ENCODE measurements around the gene TTI1. TPM values are rescaled to one million over a fixed set of nuclear protein-coding genes. Genes with fewer than 3 reads are reported as not detected.
"Not testable (repeated sequence)": the region's sequence is repeated elsewhere in the genome, so short reads cannot be mapped to it uniquely, and the experiment has no call there.

The TTI1 gene
- total and polyA plus RNA-seq, 5 experiments from 2014 or later, result 10.0 to 27.1 (median 15.3) TPM

DNA sequence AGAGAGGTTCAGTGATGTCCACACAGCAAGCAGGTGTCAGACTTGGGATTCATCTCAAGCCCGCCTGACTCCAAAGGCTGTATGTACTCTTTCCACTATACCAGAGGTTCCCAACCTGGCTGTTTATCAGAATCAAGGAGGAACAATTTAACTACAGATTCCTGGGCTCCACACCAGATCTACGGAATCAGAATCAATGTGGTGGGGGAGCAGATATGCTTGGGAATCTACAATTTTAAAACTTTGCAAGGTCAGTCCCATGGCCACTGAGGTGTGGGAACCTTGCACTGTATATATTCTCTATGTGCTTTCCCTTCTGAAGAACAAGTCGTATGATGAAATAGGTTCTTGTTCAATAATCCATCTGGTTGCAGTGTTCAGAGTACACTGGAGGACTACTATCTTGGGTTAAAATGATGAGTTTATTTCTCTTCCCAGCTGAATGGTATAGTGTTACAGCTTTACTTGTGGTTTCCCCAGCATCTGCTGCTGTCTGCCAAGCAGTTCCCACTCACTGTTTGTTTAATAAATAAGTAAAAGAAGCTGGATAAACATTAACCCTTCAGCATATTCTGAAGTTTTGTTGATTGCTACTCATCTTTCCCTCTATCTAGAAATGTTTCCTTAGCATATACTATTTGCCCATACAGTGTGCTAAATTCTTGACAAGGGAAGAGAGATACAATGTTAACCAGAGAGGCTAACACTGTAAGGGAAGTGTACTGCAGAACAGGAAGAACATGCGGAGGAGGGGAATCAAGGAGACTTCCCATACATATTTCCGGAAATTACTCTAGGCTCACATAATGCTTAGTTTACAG, 9.9 kb downstream of the TTI1 start:
- Mint-ChIP-seq H3K9me3 (peaks cover 0 to 6% (median 1%) of the 10 kb centered on the region in 9 donors), H3K4me1 (peaks cover 27 to 58% (median 52%) of the 10 kb centered on the region in 4 donors), H3K36me3 (peaks cover 13 to 39% (median 19%) of the 10 kb centered on the region in 3 donors), H3K27me3 (no peaks in the 10 kb centered on the region), H3K4me3 (no peak overlapping the region), H3K27ac (peak overlapping the region in 1 of 10 donors; percentile 6)
- DNase-seq (no peak), ATAC-seq (no peak)
- POLR2A ChIA-PET, result no interaction called here

DNA sequence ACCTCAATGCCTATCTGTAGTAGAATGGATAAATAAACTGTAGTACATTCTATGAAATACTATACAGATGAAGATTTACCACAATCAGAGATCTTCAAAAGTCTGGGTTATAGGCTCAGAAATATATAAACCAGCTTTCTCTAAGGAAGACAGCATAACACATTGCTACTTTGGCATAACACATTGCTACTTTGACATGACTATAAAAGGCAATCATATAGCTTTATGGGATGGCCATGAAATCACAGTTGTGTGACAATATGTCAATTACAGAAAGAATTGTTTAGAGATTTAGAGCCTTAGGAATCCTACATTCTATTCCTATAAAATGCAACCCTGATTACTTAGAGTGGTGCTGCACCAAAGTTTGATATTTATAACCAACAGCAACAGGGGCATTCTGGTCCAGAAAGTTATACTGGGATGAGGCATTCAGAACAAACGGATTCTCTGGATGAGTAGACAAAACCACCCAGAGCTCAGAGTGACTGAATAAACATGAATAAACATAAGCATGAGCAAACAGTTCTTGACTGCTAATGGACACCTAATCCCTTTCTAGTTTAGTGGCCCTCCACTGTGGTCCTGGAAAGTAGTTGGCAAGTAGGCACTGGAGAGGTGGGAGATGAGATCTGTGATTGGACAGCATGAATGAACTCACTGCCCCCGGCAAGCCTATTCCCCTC, 12.0 kb downstream of the TTI1 start:
- Mint-ChIP-seq H3K27me3 (no peaks in the 10 kb centered on the region), H3K27ac (peak overlapping the region in 3 of 10 donors; percentile 3 to 82 (median 43)), H3K4me1 (peaks cover 19 to 59% (median 42%) of the 10 kb centered on the region in 4 donors), H3K36me3 (peaks cover 27 to 50% (median 38%) of the 10 kb centered on the region in 3 donors), H3K9me3 (peaks cover 0 to 17% (median 6%) of the 10 kb centered on the region in 9 donors), H3K4me3 (no peak overlapping the region)
- DNase-seq (no peak), ATAC-seq (no peak)
- POLR2A ChIA-PET, result interaction anchor here (0.6 kb wide), 2 partner anchors 42 to 1152 kb away, joined by 3 read pairs; no protein-coding TSS in a partner anchor

DNA sequence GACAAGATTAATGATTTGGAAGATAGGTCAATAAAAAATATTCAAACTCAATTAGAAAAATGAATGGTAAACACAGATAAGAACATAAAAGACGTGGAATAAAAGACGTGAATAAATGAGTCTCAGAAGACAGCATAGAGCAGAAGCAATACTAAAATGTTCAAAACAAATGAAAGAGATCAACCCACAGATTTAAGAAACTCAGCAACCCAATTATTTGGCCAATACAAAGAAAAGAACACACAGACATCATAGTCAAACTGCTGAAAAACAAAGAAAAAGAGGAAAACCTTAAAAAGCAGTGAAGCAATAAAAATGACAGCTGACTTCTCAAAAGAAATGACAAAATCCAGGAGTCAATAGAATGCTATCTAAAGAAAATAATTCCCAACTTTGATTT, 14.9 kb downstream of the TTI1 start:
- ATAC-seq (no peak), DNase-seq (no peak)
- no peak overlapping the region for H3K4me3 Mint-ChIP-seq
- H3K4me1 Mint-ChIP-seq, result peaks cover 20 to 43% (median 29%) of the 10 kb centered on the region in 4 donors
- H3K27me3 Mint-ChIP-seq, result no peaks in the 10 kb centered on the region
- H3K9me3 Mint-ChIP-seq, result peaks cover 0 to 17% (median 6%) of the 10 kb centered on the region in 9 donors
- H3K27ac Mint-ChIP-seq, result no peak overlapping the region
- POLR2A ChIA-PET, result no interaction called here
- peaks cover 27 to 62% (median 47%) of the 10 kb centered on the region in 3 donors for H3K36me3 Mint-ChIP-seq

DNA sequence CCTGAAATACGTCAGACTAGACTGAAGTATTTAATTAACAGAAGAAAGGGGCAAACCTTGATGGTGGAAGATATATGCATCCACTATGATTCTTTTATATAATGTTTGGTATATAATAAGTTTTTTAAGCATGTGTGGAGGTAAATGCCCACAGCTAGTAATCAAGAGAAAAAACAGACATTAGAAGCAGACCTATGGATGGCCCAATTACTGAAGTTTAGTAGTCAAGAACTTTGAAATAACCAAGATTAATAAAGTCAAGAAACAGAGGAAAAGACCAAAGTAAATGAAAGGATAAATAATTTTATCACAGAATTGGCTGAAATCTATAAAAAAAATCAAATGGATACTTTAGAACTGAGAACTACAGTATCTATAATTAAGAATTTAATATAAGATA, 15.3 kb downstream of the TTI1 start:
- H3K9me3 Mint-ChIP-seq, result peaks cover 0 to 17% (median 6%) of the 10 kb centered on the region in 9 donors
- peaks cover 27 to 66% (median 51%) of the 10 kb centered on the region in 3 donors for H3K36me3 Mint-ChIP-seq
- no peaks in the 10 kb centered on the region for H3K27me3 Mint-ChIP-seq
- H3K4me1 Mint-ChIP-seq, result peaks cover 20 to 42% (median 28%) of the 10 kb centered on the region in 4 donors
- H3K27ac Mint-ChIP-seq, result no peak overlapping the region
- POLR2A ChIA-PET, result no interaction called here
- no peak overlapping the region for H3K4me3 Mint-ChIP-seq
- no peak for DNase-seq
- no peak for ATAC-seq

DNA sequence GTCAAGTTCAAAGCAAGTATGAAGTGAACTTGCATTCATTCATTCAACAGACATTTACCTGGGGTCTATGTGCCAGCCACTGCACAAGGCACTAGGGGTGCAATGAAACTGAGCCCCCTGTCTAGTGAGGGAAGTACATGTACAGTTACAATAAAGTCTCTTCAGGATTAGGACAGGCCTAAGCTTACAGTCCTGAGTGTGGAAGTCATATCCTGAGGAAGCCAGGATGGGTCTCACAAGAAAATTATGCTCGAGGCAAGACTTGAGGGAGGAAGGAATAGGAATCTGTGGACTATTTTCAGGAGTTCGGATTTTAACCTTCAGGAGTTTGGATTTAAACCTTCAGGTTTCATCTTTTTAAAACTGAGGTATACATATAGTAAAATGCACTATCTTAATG, 19.4 kb downstream of the TTI1 start:
- H3K4me3 Mint-ChIP-seq, result no peak overlapping the region
- H3K27ac Mint-ChIP-seq, result peak overlapping the region in 2 of 10 donors; percentile 27 to 35
- H3K36me3 Mint-ChIP-seq, result peaks cover 27 to 83% (median 55%) of the 10 kb centered on the region in 3 donors
- peaks cover 2 to 19% (median 15%) of the 10 kb centered on the region in 4 donors for H3K4me1 Mint-ChIP-seq
- no peaks in the 10 kb centered on the region for H3K27me3 Mint-ChIP-seq
- ATAC-seq (no peak), DNase-seq (no peak)
- peaks cover 0 to 17% (median 4%) of the 10 kb centered on the region in 9 donors for H3K9me3 Mint-ChIP-seq
- POLR2A ChIA-PET, result no interaction called here

DNA sequence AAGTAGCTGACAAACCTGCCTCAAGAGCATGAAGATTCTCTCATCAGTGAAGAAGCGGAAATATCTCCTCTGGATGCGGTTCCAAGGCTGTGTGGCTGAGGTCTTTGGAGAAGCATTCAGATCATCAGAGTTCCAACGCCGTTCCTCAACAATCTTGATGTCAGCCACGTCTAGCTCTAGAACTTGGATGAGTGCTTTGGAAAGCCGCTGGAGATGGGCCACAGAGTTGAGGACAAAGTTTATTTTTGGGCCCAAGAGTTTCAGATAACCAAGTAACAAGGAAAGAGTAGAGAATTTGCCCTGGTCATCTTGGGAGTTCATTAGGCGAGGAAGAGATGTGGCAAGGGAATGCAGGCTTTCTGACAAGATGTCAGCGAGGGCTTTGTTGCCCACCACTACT, 20.9 kb downstream of the TTI1 start:
- POLR2A ChIA-PET, result no interaction called here
- DNase-seq (no peak), ATAC-seq (no peak)
- H3K4me3 Mint-ChIP-seq, result no peak overlapping the region
- H3K4me1 Mint-ChIP-seq, result peaks cover 2 to 18% (median 16%) of the 10 kb centered on the region in 4 donors
- H3K36me3 Mint-ChIP-seq, result peaks cover 13 to 78% (median 45%) of the 10 kb centered on the region in 3 donors
- H3K9me3 Mint-ChIP-seq, result peaks cover 0 to 4% (median 0%) of the 10 kb centered on the region in 9 donors
- no peaks in the 10 kb centered on the region for H3K27me3 Mint-ChIP-seq
- H3K27ac Mint-ChIP-seq, result no peak overlapping the region

DNA sequence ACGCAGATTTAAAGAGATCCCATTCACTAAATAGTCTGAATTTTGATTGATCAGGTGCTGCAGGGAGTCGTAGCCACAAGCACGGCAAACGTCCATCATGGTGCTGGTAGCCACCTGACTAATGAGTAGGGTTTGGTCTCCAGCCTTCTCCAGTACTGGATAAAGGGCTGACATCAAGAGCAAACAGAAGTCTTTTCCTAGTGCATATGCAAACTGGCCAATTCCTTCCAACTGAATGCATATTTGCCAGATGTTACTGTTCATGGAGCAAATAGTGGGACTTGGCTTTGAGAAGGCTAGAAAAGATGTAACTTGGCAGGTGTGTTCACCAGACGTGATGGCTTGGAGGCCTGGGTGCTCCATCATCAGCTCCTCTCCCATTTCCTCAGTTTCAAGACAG, 21.6 kb downstream of the TTI1 start:
- Mint-ChIP-seq H3K27me3 (no peaks in the 10 kb centered on the region), H3K36me3 (peaks cover 9 to 78% (median 38%) of the 10 kb centered on the region in 3 donors), H3K4me3 (no peak overlapping the region), H3K4me1 (peaks cover 2 to 17% (median 14%) of the 10 kb centered on the region in 4 donors), H3K27ac (no peak overlapping the region), H3K9me3 (no peaks in the 10 kb centered on the region)
- DNase-seq (no peak), ATAC-seq (no peak)
- POLR2A ChIA-PET, result no interaction called here

DNA sequence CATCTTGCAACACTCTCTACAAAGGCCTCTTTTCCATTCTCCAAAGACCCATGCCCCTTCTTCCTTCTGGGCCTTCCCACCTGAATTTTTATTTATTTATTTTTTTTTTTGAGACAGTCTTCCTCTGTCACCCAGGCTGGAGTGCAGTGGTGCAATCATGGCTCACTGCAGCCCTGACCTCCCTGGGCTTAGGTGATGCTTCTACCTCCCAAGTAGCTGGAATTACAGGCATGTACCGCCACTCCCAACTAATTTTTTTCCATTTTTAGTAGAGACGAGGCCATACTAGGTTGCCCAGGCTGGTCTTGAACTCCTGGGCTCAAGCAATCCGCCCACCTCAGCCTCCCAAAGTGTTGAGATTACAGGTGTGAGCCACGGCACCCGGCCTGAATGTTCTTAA, 23.8 kb downstream of the TTI1 start:
- POLR2A ChIA-PET, result interaction anchor here (0.6 kb wide), 1 partner anchor 12 kb away, joined by 3 read pairs; no protein-coding TSS in a partner anchor
- not testable (repeated sequence) for DNase-seq, H3K4me3 Mint-ChIP-seq, H3K27me3 Mint-ChIP-seq, ATAC-seq, H3K9me3 Mint-ChIP-seq
- Mint-ChIP-seq H3K4me1 (peaks cover 2 to 12% (median 8%) of the 10 kb centered on the region in 4 donors), H3K36me3 (peaks cover 15 to 80% (median 27%) of the 10 kb centered on the region in 3 donors), H3K27ac (peak overlapping the region in 1 of 10 donors; percentile 27)

DNA sequence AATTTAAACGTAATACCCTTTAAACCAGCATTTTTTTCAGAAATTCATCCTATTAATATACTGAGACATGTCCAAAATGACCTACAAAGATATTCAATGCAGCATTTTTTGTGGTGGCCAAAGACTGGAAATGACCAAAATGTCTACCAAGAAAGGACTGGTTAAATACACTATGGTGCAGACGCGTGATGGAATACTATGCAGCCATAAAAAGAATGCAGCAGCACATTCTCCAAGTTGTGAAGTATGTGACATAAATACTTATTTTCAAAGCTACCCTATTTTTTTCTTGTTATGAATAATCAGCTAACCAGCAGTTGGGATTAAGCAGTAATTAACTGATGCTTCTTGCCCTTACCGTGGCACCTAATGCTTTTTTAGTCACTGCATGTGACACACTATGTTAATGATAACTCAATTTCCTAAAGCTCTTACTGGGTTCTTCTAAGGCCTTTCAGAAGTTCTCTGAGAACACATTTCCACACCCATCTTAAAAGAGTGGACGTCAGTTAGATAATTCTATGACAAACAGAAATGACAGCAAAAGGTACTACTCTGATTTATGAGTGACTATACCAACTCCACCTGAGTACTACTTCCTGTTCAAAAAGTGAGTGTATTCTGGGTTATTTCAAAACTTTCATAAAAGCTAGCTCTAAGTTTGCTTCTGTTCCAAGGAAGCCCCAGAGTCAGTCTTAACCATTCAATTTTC, 24.9 kb downstream of the TTI1 start:
- Mint-ChIP-seq H3K27ac (peak overlapping the region in 1 of 10 donors; percentile 57), H3K4me1 (peaks cover 0 to 9% (median 5%) of the 10 kb centered on the region in 4 donors), H3K27me3 (no peaks in the 10 kb centered on the region), H3K36me3 (peaks cover 15 to 80% (median 26%) of the 10 kb centered on the region in 3 donors), H3K9me3 (no peaks in the 10 kb centered on the region), H3K4me3 (no peak overlapping the region)
- ATAC-seq (no peak), DNase-seq (no peak)
- POLR2A ChIA-PET, result no interaction called here

DNA sequence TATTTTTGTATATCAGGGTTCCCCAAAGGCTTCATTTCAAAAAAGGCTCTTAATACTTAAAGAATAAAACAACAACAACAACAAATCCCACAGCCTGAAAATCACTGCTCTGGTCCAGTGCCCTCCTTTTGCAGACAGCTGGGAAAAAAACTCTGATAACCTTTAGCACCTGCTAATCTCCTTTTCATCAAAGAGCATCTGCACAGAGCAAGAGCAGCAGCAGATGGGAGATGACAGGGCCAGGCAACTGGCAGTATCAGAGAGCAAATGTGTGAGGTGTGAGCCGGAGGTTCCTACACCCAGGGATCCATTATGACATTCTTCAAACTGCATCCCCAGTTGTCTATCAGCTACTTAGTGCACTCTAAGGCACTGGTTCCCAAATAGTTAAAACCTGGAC, 25.7 kb downstream of the TTI1 start:
- POLR2A ChIA-PET, result no interaction called here

DNA sequence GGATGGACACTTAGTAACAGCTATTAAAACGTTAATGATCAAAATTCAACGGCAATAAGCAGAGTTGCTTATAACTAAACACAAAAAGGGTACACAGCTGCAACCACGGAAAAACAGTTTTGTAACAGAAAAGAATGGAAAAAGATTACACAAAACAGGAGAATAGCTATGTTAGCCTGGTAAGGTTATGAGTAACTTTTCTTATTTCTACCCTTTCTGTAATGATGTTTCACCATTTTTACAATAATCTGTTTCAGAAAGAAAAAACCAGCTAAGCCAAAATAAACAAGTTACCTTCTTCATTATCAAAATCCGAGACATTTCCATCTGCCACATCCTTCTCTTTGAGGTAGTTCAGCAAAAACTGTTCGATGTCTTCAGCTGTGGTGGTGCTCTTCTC, 27.4 kb downstream of the TTI1 start:
- no peaks in the 10 kb centered on the region for H3K27me3 Mint-ChIP-seq
- H3K9me3 Mint-ChIP-seq, result no peaks in the 10 kb centered on the region
- no peak overlapping the region for H3K4me3 Mint-ChIP-seq
- DNase-seq (no peak), ATAC-seq (no peak)
- H3K4me1 Mint-ChIP-seq, result peaks cover 6 to 17% (median 12%) of the 10 kb centered on the region in 4 donors
- no peak overlapping the region for H3K27ac Mint-ChIP-seq
- POLR2A ChIA-PET, result interaction anchor here (0.6 kb wide), 1 partner anchor 33 kb away, joined by 3 read pairs; no protein-coding TSS in a partner anchor
- peaks cover 11 to 77% (median 17%) of the 10 kb centered on the region in 3 donors for H3K36me3 Mint-ChIP-seq

More for the DNA sequence above, 25.7 kb downstream of the TTI1 start:
- peaks cover under 1 to 9% (median 6%) of the 10 kb centered on the region in 4 donors for H3K4me1 Mint-ChIP-seq
- DNase-seq (no peak), ATAC-seq (no peak)
- H3K36me3 Mint-ChIP-seq, result peaks cover 13 to 79% (median 19%) of the 10 kb centered on the region in 3 donors
- H3K9me3 Mint-ChIP-seq, result no peaks in the 10 kb centered on the region
- H3K4me3 Mint-ChIP-seq, result no peak overlapping the region
- H3K27ac Mint-ChIP-seq, result peak overlapping the region in 2 of 10 donors; percentile 24 to 39
- no peaks in the 10 kb centered on the region for H3K27me3 Mint-ChIP-seq

DNA sequence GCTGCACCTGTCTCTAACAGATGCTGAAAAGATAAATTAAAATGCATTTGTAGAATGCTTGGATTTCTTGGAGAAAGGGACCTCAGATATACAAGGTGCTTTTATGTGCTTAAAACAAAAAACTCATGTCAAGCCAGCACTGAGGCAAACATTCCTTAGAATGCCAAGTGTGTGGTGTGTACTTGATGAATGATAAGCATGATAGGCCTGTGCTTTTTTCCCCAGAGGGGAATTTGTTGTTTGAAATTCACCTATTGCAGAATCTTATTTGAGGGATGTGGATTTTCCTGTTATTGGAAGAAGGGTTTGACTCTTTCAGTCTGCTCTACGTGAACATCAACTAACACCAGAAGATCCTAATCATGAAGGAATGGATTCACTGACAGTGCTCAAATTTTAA, 28.8 kb downstream of the TTI1 start:
- Mint-ChIP-seq H3K36me3 (peaks cover 12 to 86% (median 23%) of the 10 kb centered on the region in 3 donors), H3K4me3 (no peak overlapping the region), H3K9me3 (no peaks in the 10 kb centered on the region), H3K4me1 (peaks cover 6 to 14% (median 12%) of the 10 kb centered on the region in 4 donors), H3K27me3 (no peaks in the 10 kb centered on the region), H3K27ac (peak overlapping the region in 3 of 10 donors; percentile 5 to 69 (median 69))
- POLR2A ChIA-PET, result no interaction called here
- ATAC-seq (no peak), DNase-seq (no peak)

Measured in naive thymus-derived CD8-positive, alpha-beta T cell (primary cell).